RWPE1 (cell line): ENCODE data around the gene RCHY1.
"Not testable (repeated sequence)": the region's sequence is repeated elsewhere in the genome, so short reads cannot be mapped to it uniquely, and the experiment has no call there.

Source experiments
- CTCF ChIA-PET: fragments of 350-600 bp; sonication (Branson Sonifier 250); formaldehyde crosslinking; extraction: SDS; loops from one replicate; lab custom pipeline; 2021; lab: Yijun Ruan, JAX
- POLR2A ChIA-PET: fragments of 400-600 bp; formaldehyde crosslinking; extraction: SDS; loops from one replicate; lab custom pipeline; 2020; ENCODE audit warnings: antibody characterized with exemption; ENCODE audit not compliant: low non-redundant PET; lab: Yijun Ruan, JAX
- DNase-seq: peaks from one replicate; pipeline ENCODE4 v3.0.0; 2012; ENCODE audit warnings: low spot score
- H3K27ac ChIP-seq: fragments of 450-650 bp; 2 replicates; pipeline ENCODE4 v1.5.1; 2017
- CTCF ChIP-seq: fragments of 450-650 bp; conservative IDR thresholded peaks from 2 replicates; pipeline ENCODE4 v1.5.1; 2017; ENCODE audit warnings: low read depth, mild to moderate bottlenecking

RCHY1 gene

GRCh38 chr4:75547647-75548387 is 33.6 kb upstream of the RCHY1 start:
- CTCF ChIA-PET, result no interaction called here
- POLR2A ChIA-PET, result no interaction called here
- no peak overlapping the region for H3K27ac ChIP-seq
- DNase-seq, result no peak
- TF ChIP-seq CTCF, result no peak

GRCh38 chr4:75545526-75545925 is 31.3 kb upstream of the RCHY1 start:
- no peak for DNase-seq

GRCh38 chr4:75544870-75545269 is 30.7 kb upstream of the RCHY1 start:
- H3K27ac ChIP-seq, result no peak overlapping the region
- CTCF ChIA-PET, result no interaction called here
- POLR2A ChIA-PET, result no interaction called here
- TF ChIP-seq CTCF, result no peak
- DNase-seq, result no peak

More at GRCh38 chr4:75545526-75545925, 31.3 kb upstream of the RCHY1 start:
- TF ChIP-seq CTCF, result no peak
- POLR2A ChIA-PET, result no interaction called here
- CTCF ChIA-PET, result no interaction called here
- H3K27ac ChIP-seq, result no peak overlapping the region

- DNase-seq, H3K27ac ChIP-seq, CTCF ChIA-PET, POLR2A ChIA-PET: not testable (repeated sequence)
These were observed 30.0 kb upstream of the RCHY1 start for GRCh38 chr4:75544220-75544619.

GRCh38 chr4:75542824-75543223 is 28.6 kb upstream of the RCHY1 start:
- ChIA-PET CTCF (no interaction called here), POLR2A (no interaction called here)
- TF ChIP-seq CTCF, result no peak
- DNase-seq, result peak; percentile 79
- no peak overlapping the region for H3K27ac ChIP-seq

GRCh38 chr4:75537308-75537707 is 23.1 kb upstream of the RCHY1 start:
- DNase-seq, POLR2A ChIA-PET, CTCF ChIA-PET, H3K27ac ChIP-seq: not testable (repeated sequence)

GRCh38 chr4:75533926-75534325 is 19.7 kb upstream of the RCHY1 start:
- CTCF ChIA-PET, result interaction anchor here (0.9 kb wide), 1 partner anchor 1332 kb away, joined by 4 read pairs; no protein-coding TSS in a partner anchor
- DNase-seq, POLR2A ChIA-PET, H3K27ac ChIP-seq: not testable (repeated sequence)

- H3K27ac ChIP-seq, DNase-seq, POLR2A ChIA-PET: not testable (repeated sequence)
- CTCF ChIA-PET, result interaction anchor here (0.9 kb wide), 1 partner anchor 1331 kb away, joined by 4 read pairs; no protein-coding TSS in a partner anchor
These were observed 19.2 kb upstream of the RCHY1 start for GRCh38 chr4:75533339-75533887.

- POLR2A ChIA-PET, result not testable (repeated sequence)
These were observed 17.4 kb upstream of the RCHY1 start for GRCh38 chr4:75531536-75532143.

More at GRCh38 chr4:75531536-75532143, 17.4 kb upstream of the RCHY1 start:
- DNase-seq, H3K27ac ChIP-seq, CTCF ChIA-PET: not testable (repeated sequence)
